H1 (cell line): Measurements from ENCODE around the gene KLHL29. TPM values are rescaled to one million over a fixed set of nuclear protein-coding genes. Genes with fewer than 3 reads are reported as not detected.

Experiments used
- CTCF ChIA-PET: fragments of 300-600 bp; sonication (Branson Sonifier 250); formaldehyde crosslinking; loops from one replicate; lab custom pipeline; 2021; ENCODE audit not compliant: partially characterized antibody; lab: Charles Lee
- POLR2A ChIA-PET: fragments of 300-600 bp; sonication (Branson Sonifier 250); formaldehyde crosslinking; loops from one replicate; lab custom pipeline; 2021; ENCODE audit warnings: inconsistent platforms; ENCODE audit not compliant: partially characterized antibody; lab: Charles Lee
- DNase-seq, 2 experiments: peaks; one replicate each; pipeline versions ENCODE4 v3.0.0 to v3.0.0-alpha.2; 2010 to 2022; ENCODE audit warnings: low spot score in 2 of 2, low read depth in 1 of 2, mixed read lengths in 1 of 2
- FAIRE-seq: peaks from 2 replicates; lab custom pipeline; 2011; peaks lifted over from hg19 to GRCh38; lab: Jason Lieb, UNC
- H2AFZ ChIP-seq: 2 replicates; pipeline ENCODE4 v1.8.1; 2012; ENCODE audit warnings: low read length, inconsistent platforms
- H2AK5ac ChIP-seq: 2 replicates; pipeline ENCODE4 v1.6.1; 2013; ENCODE audit warnings: low read depth, low read length
- H2BK120ac ChIP-seq: replicated peaks from 2 replicates; pipeline ENCODE3; 2013; ENCODE audit warnings: low read depth, low read length, inconsistent platforms
- H2BK12ac ChIP-seq: 2 replicates; pipeline ENCODE4 v1.6.1; 2013; ENCODE audit warnings: low read depth, low read length
- H2BK15ac ChIP-seq: 2 replicates; pipeline ENCODE4 v1.6.1; 2013; ENCODE audit warnings: low read length
- H2BK20ac ChIP-seq: 2 replicates; pipeline ENCODE4 v1.6.1; 2013; ENCODE audit warnings: low read length
- H2BK5ac ChIP-seq: 2 replicates; pipeline ENCODE4 v1.6.1; 2013; ENCODE audit warnings: low read depth, low read length
- H3K14ac ChIP-seq: 2 replicates; pipeline ENCODE4 v1.6.1; 2013; ENCODE audit warnings: inconsistent platforms; ENCODE audit not compliant: insufficient read length
- H3K18ac ChIP-seq: 2 replicates; pipeline ENCODE4 v1.6.1; 2013; ENCODE audit warnings: low read length; ENCODE audit errors: extremely low read depth
- H3K23ac ChIP-seq: 2 replicates; pipeline ENCODE4 v1.6.1; 2013; ENCODE audit warnings: inconsistent platforms; ENCODE audit not compliant: insufficient read length
- H3K23me2 ChIP-seq: 2 replicates; pipeline ENCODE4 v1.6.1; 2013; ENCODE audit warnings: low read depth, low read length
- H3K27ac ChIP-seq: 2 replicates; pipeline ENCODE4 v1.6.1; 2011; ENCODE audit warnings: low read depth, low read length, inconsistent platforms
- H3K27me3 ChIP-seq, 4 experiments: replicated peaks in 1 of 4; 1 replicate in 1 of 4; 2 replicates in 3 of 4; pipeline versions ENCODE4 v1.6.1 to v1.8.1; 2011 to 2013; ENCODE audit warnings: low read length in 3 of 4, mild to moderate bottlenecking in 3 of 4, inconsistent platforms in 2 of 4, mixed read lengths in 2 of 4, moderate library complexity in 1 of 4; ENCODE audit not compliant: control insufficient read depth in 3 of 4, insufficient read depth in 3 of 4; ENCODE audit errors: extremely low read depth in 1 of 4
- H3K36me3 ChIP-seq, 4 experiments: 2 replicates each; pipeline versions ENCODE4 v1.6.1 to v1.8.1; 2011 to 2013; ENCODE audit warnings: mild to moderate bottlenecking in 4 of 4, low read length in 3 of 4, moderate library complexity in 2 of 4, control low read depth in 1 of 4, inconsistent platforms in 1 of 4; ENCODE audit not compliant: insufficient read depth in 4 of 4, control insufficient read depth in 2 of 4
- H3K4ac ChIP-seq: replicated peaks from 2 replicates; pipeline ENCODE3; 2013; ENCODE audit warnings: low read length, low read depth, mixed read lengths, inconsistent platforms; ENCODE audit not compliant: insufficient read length
- H3K4me1 ChIP-seq, 4 experiments: replicated peaks in 1 of 4; 1 replicate in 1 of 4; 2 replicates in 3 of 4; pipeline versions ENCODE4 v1.6.1 to v1.8.1; 2011 to 2013; ENCODE audit warnings: low read length in 3 of 4, inconsistent platforms in 2 of 4, mixed read lengths in 1 of 4; ENCODE audit not compliant: insufficient read depth in 4 of 4, control insufficient read depth in 3 of 4
- H3K4me2 ChIP-seq, 2 experiments: 2 replicates each; pipeline versions ENCODE4 v1.6.1 to v1.8.1; 2011 to 2013; ENCODE audit warnings: low read depth in 2 of 2, low read length in 2 of 2, control low read depth in 1 of 2, inconsistent platforms in 1 of 2, mild to moderate bottlenecking in 1 of 2; ENCODE audit not compliant: insufficient read depth in 1 of 2
- H3K4me3 ChIP-seq, 4 experiments: fragments of 200-600, 300-600 bp in 1 of 4; sonication (generic), shearing (Covaris generic), sonication (Bioruptor Twin) in 1 of 4; 2 replicates each; pipeline versions ENCODE4 v1.5.1 to v1.8.1; 2011 to 2016; ENCODE audit warnings: low read length in 4 of 4, low read depth in 3 of 4, control low read depth in 2 of 4, inconsistent platforms in 2 of 4, mild to moderate bottlenecking in 2 of 4, mixed read lengths in 1 of 4, moderate library complexity in 1 of 4; ENCODE audit not compliant: insufficient read depth in 2 of 4; ENCODE audit errors: extremely low read depth in 1 of 4
- H3K56ac ChIP-seq: replicated peaks from 2 replicates; pipeline ENCODE3; 2013; ENCODE audit warnings: low read depth, mild to moderate bottlenecking, mixed read lengths, low read length, inconsistent platforms; ENCODE audit not compliant: insufficient read length
- H3K79me1 ChIP-seq: 2 replicates; pipeline ENCODE4 v1.6.1; 2013; ENCODE audit warnings: low read depth, low read length, control low read depth
- H3K79me2 ChIP-seq, 2 experiments: 2 replicates each; pipeline versions ENCODE4 v1.6.1 to v1.8.1; 2012 to 2013; ENCODE audit warnings: low read length in 2 of 2, mild to moderate bottlenecking in 2 of 2, inconsistent platforms in 1 of 2; ENCODE audit not compliant: insufficient read depth in 2 of 2, control insufficient read depth in 1 of 2
- H3K9ac ChIP-seq, 4 experiments: replicated peaks in 1 of 4; 1 replicate in 1 of 4; 2 replicates in 3 of 4; pipeline versions ENCODE4 v1.6.1 to v1.8.1; 2011 to 2013; ENCODE audit warnings: low read depth in 3 of 4, low read length in 3 of 4, control low read depth in 2 of 4, mild to moderate bottlenecking in 2 of 4, moderate library complexity in 2 of 4, inconsistent platforms in 1 of 4; ENCODE audit errors: extremely low read depth in 1 of 4
- H3K9me3 ChIP-seq, 2 experiments: 2 replicates each; pipeline versions ENCODE4 v1.6.1 to v1.8.1; 2012 to 2013; ENCODE audit warnings: mild to moderate bottlenecking in 2 of 2, moderate library complexity in 2 of 2, control low read depth in 1 of 2, inconsistent platforms in 1 of 2, low read depth in 1 of 2, low read length in 1 of 2, mixed read lengths in 1 of 2; ENCODE audit not compliant: insufficient read depth in 2 of 2
- H4K20me1 ChIP-seq, 2 experiments: replicated peaks in 1 of 2; 2 replicates each; pipeline versions ENCODE3 to v1.8.1; 2011 to 2013; ENCODE audit warnings: inconsistent platforms in 2 of 2, low read length in 2 of 2, mild to moderate bottlenecking in 1 of 2; ENCODE audit not compliant: insufficient read depth in 2 of 2, control insufficient read depth in 1 of 2
- H4K5ac ChIP-seq: 2 replicates; pipeline ENCODE4 v1.6.1; 2013; ENCODE audit warnings: low read length, low read depth, mixed read lengths, inconsistent platforms; ENCODE audit not compliant: insufficient read length
- H4K8ac ChIP-seq: 2 replicates; pipeline ENCODE4 v1.8.0; 2013; ENCODE audit warnings: mild to moderate bottlenecking, moderate library complexity, low read length, inconsistent platforms; ENCODE audit not compliant: insufficient read depth; ENCODE audit errors: extremely low read depth
- H4K91ac ChIP-seq: replicated peaks from 2 replicates; pipeline ENCODE3; 2013; ENCODE audit warnings: low read length, mixed read lengths, inconsistent platforms; ENCODE audit not compliant: insufficient read length
- CTBP2 ChIP-seq: IDR thresholded peaks from 2 replicates; pipeline ENCODE4 v1.7.0; 2011; ENCODE audit warnings: borderline replicate concordance, mild to moderate bottlenecking, moderate library complexity, mixed read lengths, low read length; ENCODE audit not compliant: insufficient read depth, insufficient read length
- EGR1 ChIP-seq: IDR thresholded peaks from 2 replicates; pipeline ENCODE4 v1.6.1; 2011; ENCODE audit warnings: low read depth, low read length, borderline replicate concordance
- EP300 ChIP-seq, 2 experiments: IDR thresholded peaks; 1 replicate in 1 of 2; 2 replicates in 1 of 2; pipeline ENCODE4 v1.6.1; 2011 to 2012; ENCODE audit warnings: low read depth in 2 of 2, low read length in 2 of 2, mild to moderate bottlenecking in 2 of 2, borderline replicate concordance in 1 of 2, inconsistent platforms in 1 of 2, moderate library complexity in 1 of 2
- MAFK ChIP-seq: IDR thresholded peaks from 2 replicates; pipeline ENCODE4 v1.6.1; 2012; ENCODE audit warnings: low read depth, mild to moderate bottlenecking, improper control_type of control experiment, low read length
- WGBS, 2 experiments: shearing (Covaris generic) in 1 of 2; methylation state at CpG; one replicate each; pipeline versions ENCODE4 v1.1.6 to v1.1.7; 2013 to 2015; ENCODE audit warnings: low lambda C conversion rate in 2 of 2, mixed read lengths in 2 of 2, inconsistent platforms in 1 of 2, low coverage in 1 of 2, missing lambda C conversion rate in 1 of 2; ENCODE audit not compliant: insufficient replicate concordance in 2 of 2, insufficient coverage in 1 of 2, insufficient read length in 1 of 2; ENCODE audit errors: extremely low coverage in 1 of 2, missing lambda C conversion rate in 1 of 2; 5-methylcytosine and 5-hydroxymethylcytosine counted together
- polyA plus RNA-seq, 7 experiments: library from polyadenylated mRNA; depleted of rRNA in 3 of 7; stranded (reverse) in 5 of 7; unstranded in 2 of 7; fragments of >200 nt in 5 of 7; fragments of 200-250 nt in 2 of 7; gene quantifications; 1 replicate in 5 of 7; 2 replicates in 1 of 7; 4 replicates in 1 of 7; pipeline versions ENCODE4 v1.2.1 to v1.2.3, GENCODE V29; 2011 to 2013; ENCODE audit warnings: missing spikeins in 2 of 7, mixed read lengths in 2 of 7
- total RNA-seq: library from RNA; stranded (reverse); fragmentation: NEBNext Ultra II Directional; extraction: Animal tissue kit (Norgen Biotek cat#: 25700); gene quantifications from 2 replicates; pipeline ENCODE4 v1.2.1, GENCODE V29; 2021

The KLHL29 gene
- total and polyA plus RNA-seq, 2 of the 8 experiments (the other 6 are each of a cell fraction or from before 2014, with no cell fraction given), result 1.1 to 4.7 TPM

DNA sequence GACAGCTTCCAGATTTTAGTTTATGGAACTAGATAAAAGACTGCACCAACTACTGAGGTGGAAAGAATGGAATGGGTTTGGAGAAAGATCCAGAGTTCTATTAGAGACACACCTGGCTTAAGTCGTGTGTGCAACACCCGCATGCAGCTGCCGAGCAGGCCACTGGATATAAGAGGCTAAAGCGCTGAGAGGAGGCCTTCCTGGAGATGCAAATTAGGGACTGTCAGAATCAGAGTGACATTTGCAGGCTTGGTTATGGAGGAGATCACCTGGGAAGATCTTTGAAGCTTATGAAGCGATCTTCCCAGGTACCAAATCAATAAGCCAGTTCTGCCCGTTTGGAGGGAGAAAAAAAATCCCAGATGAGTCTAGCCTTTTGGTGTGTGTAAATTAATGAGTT is 30.4 kb upstream of the KLHL29 start:
- no peaks in the 10 kb centered on the region for H4K20me1 ChIP-seq
- peaks cover 0 to 5% (median 1%) of the 10 kb centered on the region in 4 experiments; a peak in 4 of 7 replicates for H3K4me1 ChIP-seq
- no peak overlapping the region for H3K4me2 ChIP-seq
- H3K4ac ChIP-seq, result no peak overlapping the region
- no peak overlapping the region for H3K56ac ChIP-seq
- no peak for TF ChIP-seq MAFK
- no peak for TF ChIP-seq CTBP2
- no peak for TF ChIP-seq EGR1
- TF ChIP-seq EP300 (IDR thresholded peaks at IDR 0.05; ENCODE audit: borderline replicate concordance in 1 of 2, low read depth in 2 of 2, low read length in 2 of 2), result no peak
- TF ChIP-seq, all 59 proteins: peak for 0
- Histone ChIP-seq H3K79me1 (no peaks in the 10 kb centered on the region), H3K4me3 (no peak overlapping the region), H3K9me3 (no peaks in the 10 kb centered on the region), H3K14ac (no peak overlapping the region), H2BK20ac (no peak overlapping the region), H4K5ac (no peak overlapping the region), H2AFZ (no peak overlapping the region), H2AK5ac (no peak overlapping the region), H3K27me3 (peaks cover 0 to 16% (median 11%) of the 10 kb centered on the region in 4 experiments; a peak in 5 of 7 replicates), H3K18ac (no peak overlapping the region), H3K27ac (no peak overlapping the region), H3K79me2 (no peaks in the 10 kb centered on the region), H2BK5ac (no peak overlapping the region), H4K91ac (no peak overlapping the region), H2BK12ac (no peak overlapping the region), H3K9ac (no peak overlapping the region), H4K8ac (no peak overlapping the region), H3K23me2 (no peaks in the 10 kb centered on the region), H3K23ac (no peak overlapping the region), H2BK120ac (no peak overlapping the region), H3K36me3 (no peaks in the 10 kb centered on the region), H2BK15ac (no peak overlapping the region)
- no peak for FAIRE-seq
- ChIA-PET CTCF (interaction anchor here (0.9 to 2.7 kb wide), 9 partner anchors 9 to 995 kb away, joined by 3 to 13 read pairs (median 3); no protein-coding TSS in a partner anchor), POLR2A (no interaction called here)
- WGBS, 2 experiments, result 95% methylated on average over 6 of the region's 6 CpGs; no CpG with 5 or more reads in 1 of the 2 experiments
- no peak for DNase-seq
